ENCODE measurements around the gene MAPKAPK3. TPM values are rescaled to one million over a fixed set of nuclear protein-coding genes. Genes with fewer than 3 reads are reported as not detected.

Gene MAPKAPK3
- 18.5 and 21.3 TPM in 2 replicates for total RNA-seq
- 30.5 and 33.2 TPM in 2 replicates for polyA plus RNA-seq
- polyA plus RNA-seq (2011; cell fraction: cytosol; rRNA removed) = 23.6 and 24.2 TPM in 2 replicates
- polyA plus RNA-seq (2011; cell fraction: nucleus; rRNA removed) = 16.2 and 19.2 TPM in 2 replicates
- polyA plus RNA-seq (2012) = 19.3 and 22.6 TPM in 2 replicates
- 29.2 TPM in 2 replicates for polyA minus RNA-seq
- 29.8 TPM for polyA minus RNA-seq (2011; cell fraction: cytosol; rRNA and poly(A)+ RNA removed)
- polyA minus RNA-seq (2011; cell fraction: nucleus; rRNA and poly(A)+ RNA removed) = 7.6 and 8.9 TPM in 2 replicates
- percentile 43 among the genes with signal in this experiment for Bru-seq, nascent RNA
- percentile 47 among the genes with signal in this experiment for BruChase-seq, experiment 1, labeled RNA remaining after a 6-hour chase
- percentile 44 among the genes with signal in this experiment for BruChase-seq, experiment 2, labeled RNA remaining after a 2-hour chase
- long read RNA-seq, transcript MAPKAPK3-208 (11 exons, 2,563 nt) = minor isoform, 6 of 40 reads
- long read RNA-seq, transcript MAPKAPK3-201 (11 exons, 2,500 nt) = major isoform, 17 of 40 reads
- long read RNA-seq, partial matches to known transcripts = 7 of 40 reads
- long read RNA-seq, other reads (novel, unspliced or antisense) = 10 of 40 reads

DNA sequence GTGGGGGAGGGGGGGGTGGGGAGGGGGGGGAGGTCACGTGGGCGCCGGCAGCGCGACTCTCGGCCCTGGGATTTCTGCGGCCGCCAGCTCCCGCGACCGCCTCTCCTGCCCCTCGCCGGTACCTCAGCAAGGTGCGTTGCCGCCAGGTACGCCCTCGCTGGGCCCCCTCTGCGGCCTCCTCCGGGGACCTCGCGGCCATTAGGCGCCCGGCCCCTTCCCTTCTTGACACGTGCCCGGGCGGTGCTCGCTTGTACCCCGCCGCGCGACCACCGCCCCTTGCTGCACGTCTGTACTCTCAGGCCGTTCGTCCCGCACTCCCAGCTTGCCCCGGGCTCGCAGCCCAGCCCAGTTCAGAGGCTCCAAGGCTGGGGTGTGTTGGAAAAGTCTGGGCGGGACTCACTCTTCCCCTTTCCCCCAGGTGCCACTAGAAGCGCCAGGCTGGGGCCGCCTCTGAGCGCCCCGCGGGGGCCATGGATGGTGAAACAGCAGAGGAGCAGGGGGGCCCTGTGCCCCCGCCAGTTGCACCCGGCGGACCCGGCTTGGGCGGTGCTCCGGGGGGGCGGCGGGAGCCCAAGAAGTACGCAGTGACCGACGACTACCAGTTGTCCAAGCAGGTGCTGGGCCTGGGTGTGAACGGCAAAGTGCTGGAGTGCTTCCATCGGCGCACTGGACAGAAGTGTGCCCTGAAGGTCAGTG is at the start of gene MAPKAPK3:
MAPKAPK3 (plus strand) TSS at position 56 of the 696 bp plus-strand sequence; CDS start at position 471, 415 bp downstream.
- peak within 1 kb of the TSS; percentile 62 for H3K9ac ChIP-seq (replicated peaks; ENCODE audit: extremely low read depth, insufficient read depth, low read length)
- H4K20me1 ChIP-seq (replicated peaks; ENCODE audit: control insufficient read depth, extremely low read depth, insufficient read depth, low read length) = no peaks in the 10 kb centered on the region
- peak within 1 kb of the TSS; percentile 71 to 83 (median 76) for H3K4me3 ChIP-seq (replicated peaks in 1 of 3; ENCODE audit: insufficient read depth in 1 of 3, low read depth in 1 of 3, low read length in 3 of 3)
- no peak within 1 kb of the TSS for H3K27ac ChIP-seq (ENCODE audit: insufficient read depth, low read depth, low read length)
- dilution Hi-C loops (cut with MboI; ENCODE audit: extremely low pct_ligation_motif_present, low sequenced_read_pairs) = no loop called here
- peak within 1 kb of the TSS; percentile 99 for H2AFZ ChIP-seq (ENCODE audit: low read depth, low read length)
- CTCF ChIA-PET = interaction anchor here (1.0 to 3.7 kb wide), 19 partner anchors 8 to 1055 kb away, joined by 3 to 65 read pairs (median 13); partner anchors contain the start of genes HEMK1 and MANF
- DNase-seq (ENCODE audit: low read depth, low spot score) (peak; percentile 27), FAIRE-seq (no peak)
- intact Hi-C loops (cut with micrococcal nuclease) = loop anchor here (5.0 to 10.0 kb wide), 2 partner anchors 355 to 1058 kb away; partner anchors contain the start of gene TEX264
- no peaks in the 10 kb centered on the region for H3K27me3 ChIP-seq (ENCODE audit: control insufficient read depth in 2 of 2, insufficient read depth in 2 of 2, low read length in 2 of 2)
- no peaks in the 10 kb centered on the region for H3K36me3 ChIP-seq (ENCODE audit: control insufficient read depth in 2 of 2, extremely low read depth in 1 of 2, insufficient read depth in 2 of 2, low read length in 2 of 2)
- no peak for TF ChIP-seq EZH2 (IDR thresholded peaks at IDR 0.05; ENCODE audit: borderline replicate concordance, low read depth, low read length, severe bottlenecking)
- TF ChIP-seq GATA2 (IDR thresholded peaks at IDR 0.05; ENCODE audit: insufficient read depth, insufficient read length, low read depth, low read length) = no peak
- TF ChIP-seq POLR2A (IDR thresholded peaks at IDR 0.05; ENCODE audit: low read depth, low read length) = peak; percentile 26
- TF ChIP-seq, protein P1, sequence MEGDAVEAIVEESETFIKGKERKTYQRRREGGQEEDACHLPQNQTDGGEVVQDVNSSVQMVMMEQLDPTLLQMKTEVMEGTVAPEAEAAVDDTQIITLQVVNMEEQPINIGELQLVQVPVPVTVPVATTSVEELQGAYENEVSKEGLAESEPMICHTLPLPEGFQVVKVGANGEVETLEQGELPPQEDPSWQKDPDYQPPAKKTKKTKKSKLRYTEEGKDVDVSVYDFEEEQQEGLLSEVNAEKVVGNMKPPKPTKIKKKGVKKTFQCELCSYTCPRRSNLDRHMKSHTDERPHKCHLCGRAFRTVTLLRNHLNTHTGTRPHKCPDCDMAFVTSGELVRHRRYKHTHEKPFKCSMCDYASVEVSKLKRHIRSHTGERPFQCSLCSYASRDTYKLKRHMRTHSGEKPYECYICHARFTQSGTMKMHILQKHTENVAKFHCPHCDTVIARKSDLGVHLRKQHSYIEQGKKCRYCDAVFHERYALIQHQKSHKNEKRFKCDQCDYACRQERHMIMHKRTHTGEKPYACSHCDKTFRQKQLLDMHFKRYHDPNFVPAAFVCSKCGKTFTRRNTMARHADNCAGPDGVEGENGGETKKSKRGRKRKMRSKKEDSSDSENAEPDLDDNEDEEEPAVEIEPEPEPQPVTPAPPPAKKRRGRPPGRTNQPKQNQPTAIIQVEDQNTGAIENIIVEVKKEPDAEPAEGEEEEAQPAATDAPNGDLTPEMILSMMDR (IDR thresholded peaks at IDR 0.05; ENCODE audit: extremely low read depth in 1 of 2, insufficient read depth in 1 of 2, low read depth in 1 of 2, low read length in 2 of 2) = no peak
- TF ChIP-seq POLR2AphosphoS5 (IDR thresholded peaks at IDR 0.05; ENCODE audit: insufficient read depth, low read depth, low read length) = peak; percentile 30
- TF ChIP-seq JUN (IDR thresholded peaks at IDR 0.05; ENCODE audit: borderline replicate concordance, insufficient read depth, insufficient read length, low read depth) = no peak
- TF ChIP-seq MYC (IDR thresholded peaks at IDR 0.05; ENCODE audit: low read depth, low read length) = no peak
- no peaks in the 10 kb centered on the region for H3K79me2 ChIP-seq (ENCODE audit: control insufficient read depth, insufficient read depth, low read length)
- peak within 1 kb of the TSS; percentile 90 for H3K4me2 ChIP-seq (ENCODE audit: insufficient read depth, low read length)
- BruUV-seq (replicated peaks) = TSS peak; percentile 38
- POLR2A ChIA-PET = no interaction called here
- peaks cover 19% of the 10 kb centered on the region for H3K4me1 ChIP-seq (ENCODE audit: control insufficient read depth, extremely low read depth, insufficient read depth, low read length)
- no peaks in the 10 kb centered on the region for H3K9me1 ChIP-seq (replicated peaks; ENCODE audit: control insufficient read depth, extremely low read depth, insufficient read depth, low read length)
- no peaks in the 10 kb centered on the region for H3K9me3 ChIP-seq (replicated peaks; ENCODE audit: control insufficient read depth, insufficient read depth, low read length)

All from endothelial cell of umbilical vein (primary cell).